GM23338 (cell line): Measurements from ENCODE around the gene OTUB2. TPM values are rescaled to one million over a fixed set of nuclear protein-coding genes. Genes with fewer than 3 reads are reported as not detected.

ENCODE experiments used
- ATAC-seq: fragments of 200-7000 bp; cut with Tn5 transposase; 3 replicates; pipeline ENCODE4 v1.9.1; 2020
- DNase-seq: peaks from one replicate; pipeline ENCODE4 v3.0.0-alpha.2; 2015; ENCODE audit warnings: low spot score
- H2AFZ ChIP-seq: fragments of 200-600 bp; sonication (generic); 2 replicates; pipeline ENCODE4 v1.8.0; 2016; ENCODE audit warnings: antibody characterized with exemption, mild to moderate bottlenecking, moderate library complexity
- H3F3A ChIP-seq: fragments of 200-600 bp; sonication (generic); replicated peaks from 2 replicates; pipeline ENCODE4 v1.8.0; 2017; ENCODE audit warnings: antibody characterized with exemption, mixed run types, low read depth
- H3K27ac ChIP-seq: fragments of 200-600 bp; sonication (generic); 2 replicates; pipeline ENCODE4 v1.6.1; 2016; ENCODE audit warnings: low read depth
- H3K27me3 ChIP-seq: fragments of 200-600 bp; sonication (generic); 2 replicates; pipeline ENCODE4 v1.8.0; 2016; ENCODE audit warnings: mild to moderate bottlenecking, mixed run types, moderate library complexity; ENCODE audit not compliant: insufficient read depth
- H3K36me3 ChIP-seq: fragments of 200-600 bp; sonication (generic); 2 replicates; pipeline ENCODE4 v1.8.0; 2016; ENCODE audit warnings: mild to moderate bottlenecking; ENCODE audit not compliant: insufficient read depth
- H3K4me1 ChIP-seq: fragments of 200-600 bp; sonication (generic); 2 replicates; pipeline ENCODE4 v1.8.0; 2016; ENCODE audit warnings: mild to moderate bottlenecking, moderate library complexity; ENCODE audit not compliant: insufficient read depth
- H3K4me2 ChIP-seq: fragments of 200-600 bp; sonication (generic); 2 replicates; pipeline ENCODE4 v1.7.1; 2017; ENCODE audit warnings: mixed run types
- H3K4me3 ChIP-seq: fragments of 200-600 bp; sonication (generic); 2 replicates; pipeline ENCODE4 v1.6.1; 2016; ENCODE audit warnings: mixed run types
- H3K79me2 ChIP-seq: fragments of 200-600 bp; sonication (generic); replicated peaks from 2 replicates; pipeline ENCODE4 v1.8.0; 2017; ENCODE audit warnings: mild to moderate bottlenecking; ENCODE audit not compliant: insufficient read depth
- H3K9me2 ChIP-seq: fragments of 200-600 bp; sonication (generic); 2 replicates; pipeline ENCODE4 v1.8.0; 2017; ENCODE audit not compliant: insufficient read depth
- H4K20me1 ChIP-seq: fragments of 200-600 bp; sonication (generic); replicated peaks from 2 replicates; pipeline ENCODE4 v1.8.0; 2017; ENCODE audit warnings: mild to moderate bottlenecking; ENCODE audit not compliant: insufficient read depth
- H3K27ac Mint-ChIP-seq: 2 replicates; pipeline ENCODE4 v1.8.0; 2020; ENCODE audit warnings: inconsistent platforms, mild to moderate bottlenecking, moderate library complexity, mixed read lengths
- H3K27me3 Mint-ChIP-seq: 3 replicates; pipeline ENCODE4 v1.8.0; 2022; ENCODE audit warnings: low read depth, mild to moderate bottlenecking, moderate library complexity, mixed read lengths, inconsistent platforms; ENCODE audit not compliant: insufficient read depth, poor library complexity
- H3K36me3 Mint-ChIP-seq: 3 replicates; pipeline ENCODE4 v1.8.0; 2021; ENCODE audit warnings: low read depth, mild to moderate bottlenecking, inconsistent platforms, moderate library complexity, mixed read lengths
- H3K4me1 Mint-ChIP-seq: 3 replicates; pipeline ENCODE4 v1.8.0; 2020; ENCODE audit warnings: mild to moderate bottlenecking, inconsistent platforms, mixed read lengths
- H3K4me3 Mint-ChIP-seq: 3 replicates; pipeline ENCODE4 v1.8.0; 2021; ENCODE audit warnings: moderate library complexity, mild to moderate bottlenecking, inconsistent platforms, mixed read lengths
- H3K9me3 Mint-ChIP-seq: 3 replicates; pipeline ENCODE4 v1.8.0; 2020; ENCODE audit warnings: moderate library complexity, mild to moderate bottlenecking, inconsistent platforms, mixed read lengths
- STAT1 ChIP-seq: IDR thresholded peaks from one replicate; pipeline ENCODE4 v1.6.1; 2016; ENCODE audit warnings: antibody characterized with exemption; ENCODE audit not compliant: unreplicated experiment
- polyA plus RNA-seq: library from polyadenylated mRNA; unstranded; fragments of >200 nt; fragmentation: Nextera tagmentation; extraction: Ambion mirVana; gene quantifications from 2 replicates; pipeline ENCODE4 v1.2.1, GENCODE V29; 2016
- total RNA-seq: library from RNA; depleted of rRNA; stranded (reverse); fragments of >200 nt; shearing (Covaris generic); gene quantifications from 2 replicates; pipeline ENCODE4 v1.2.3, GENCODE V29; 2014
- TF ChIP-seq, protein P1 (sequence below): IDR thresholded peaks from one replicate; pipeline ENCODE4 v1.6.1; 2018; ENCODE audit warnings: antibody characterized with exemption; ENCODE audit not compliant: unreplicated experiment
- TF ChIP-seq, protein P2 (sequence below), 2 experiments: fragments of 200-600 bp in 1 of 2; sonication (generic) in 1 of 2; conservative IDR thresholded peaks; 2 replicates each; pipeline versions ENCODE4 v1.5.1 to v1.6.1; 2016 to 2017; ENCODE audit warnings: antibody characterized with exemption in 2 of 2, low read depth in 2 of 2, mild to moderate bottlenecking in 2 of 2, moderate library complexity in 1 of 2
- TF ChIP-seq, protein P3 (sequence below): fragments of 250-450 bp; sonication (Bioruptor Pico); IDR thresholded peaks from 2 replicates; pipeline ENCODE4 v1.5.0; 2020; ENCODE audit warnings: mild to moderate bottlenecking, moderate library complexity

Gene OTUB2
- total and polyA plus RNA-seq, 2 experiments from 2014 or later, result 2.1 to 4.1 TPM

DNA sequence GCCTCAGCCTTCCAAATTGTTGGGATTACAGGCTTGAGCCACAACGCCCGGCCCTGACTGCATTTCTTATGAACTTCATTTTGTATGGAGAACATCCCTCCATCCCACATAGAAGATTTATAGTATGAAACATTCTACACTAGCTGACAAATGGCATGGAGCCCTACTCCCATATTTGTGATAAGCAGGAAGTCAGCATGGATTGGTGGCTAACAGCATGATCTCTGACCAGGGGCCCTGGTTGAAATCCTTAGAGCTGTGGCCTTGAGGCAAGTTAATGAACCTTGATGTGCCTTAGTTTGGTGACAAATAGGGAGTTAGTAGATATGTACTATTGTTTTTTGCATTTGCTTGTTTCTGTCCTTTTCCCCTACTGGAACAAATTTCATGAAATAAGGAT, 67.3 kb downstream of the OTUB2 start:
- Histone ChIP-seq H3K4me2 (no peak overlapping the region), H3K9me2 (no peaks in the 10 kb centered on the region), H3K36me3 (no peaks in the 10 kb centered on the region), H3K4me3 (no peak overlapping the region), H3K79me2 (no peaks in the 10 kb centered on the region), H4K20me1 (no peaks in the 10 kb centered on the region), H3K27ac (no peak overlapping the region), H3F3A (no peaks in the 10 kb centered on the region), H2AFZ (no peak overlapping the region), H3K27me3 (no peaks in the 10 kb centered on the region), H3K4me1 (no peaks in the 10 kb centered on the region)
- Mint-ChIP-seq H3K4me1 (no peaks in the 10 kb centered on the region), H3K36me3 (no peaks in the 10 kb centered on the region), H3K4me3 (no peak overlapping the region), H3K27me3 (no peaks in the 10 kb centered on the region), H3K9me3 (no peaks in the 10 kb centered on the region), H3K27ac (no peak overlapping the region)
- DNase-seq (no peak), ATAC-seq (no peak)
- TF ChIP-seq, protein P1, sequence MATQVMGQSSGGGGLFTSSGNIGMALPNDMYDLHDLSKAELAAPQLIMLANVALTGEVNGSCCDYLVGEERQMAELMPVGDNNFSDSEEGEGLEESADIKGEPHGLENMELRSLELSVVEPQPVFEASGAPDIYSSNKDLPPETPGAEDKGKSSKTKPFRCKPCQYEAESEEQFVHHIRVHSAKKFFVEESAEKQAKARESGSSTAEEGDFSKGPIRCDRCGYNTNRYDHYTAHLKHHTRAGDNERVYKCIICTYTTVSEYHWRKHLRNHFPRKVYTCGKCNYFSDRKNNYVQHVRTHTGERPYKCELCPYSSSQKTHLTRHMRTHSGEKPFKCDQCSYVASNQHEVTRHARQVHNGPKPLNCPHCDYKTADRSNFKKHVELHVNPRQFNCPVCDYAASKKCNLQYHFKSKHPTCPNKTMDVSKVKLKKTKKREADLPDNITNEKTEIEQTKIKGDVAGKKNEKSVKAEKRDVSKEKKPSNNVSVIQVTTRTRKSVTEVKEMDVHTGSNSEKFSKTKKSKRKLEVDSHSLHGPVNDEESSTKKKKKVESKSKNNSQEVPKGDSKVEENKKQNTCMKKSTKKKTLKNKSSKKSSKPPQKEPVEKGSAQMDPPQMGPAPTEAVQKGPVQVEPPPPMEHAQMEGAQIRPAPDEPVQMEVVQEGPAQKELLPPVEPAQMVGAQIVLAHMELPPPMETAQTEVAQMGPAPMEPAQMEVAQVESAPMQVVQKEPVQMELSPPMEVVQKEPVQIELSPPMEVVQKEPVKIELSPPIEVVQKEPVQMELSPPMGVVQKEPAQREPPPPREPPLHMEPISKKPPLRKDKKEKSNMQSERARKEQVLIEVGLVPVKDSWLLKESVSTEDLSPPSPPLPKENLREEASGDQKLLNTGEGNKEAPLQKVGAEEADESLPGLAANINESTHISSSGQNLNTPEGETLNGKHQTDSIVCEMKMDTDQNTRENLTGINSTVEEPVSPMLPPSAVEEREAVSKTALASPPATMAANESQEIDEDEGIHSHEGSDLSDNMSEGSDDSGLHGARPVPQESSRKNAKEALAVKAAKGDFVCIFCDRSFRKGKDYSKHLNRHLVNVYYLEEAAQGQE, result no peak

DNA sequence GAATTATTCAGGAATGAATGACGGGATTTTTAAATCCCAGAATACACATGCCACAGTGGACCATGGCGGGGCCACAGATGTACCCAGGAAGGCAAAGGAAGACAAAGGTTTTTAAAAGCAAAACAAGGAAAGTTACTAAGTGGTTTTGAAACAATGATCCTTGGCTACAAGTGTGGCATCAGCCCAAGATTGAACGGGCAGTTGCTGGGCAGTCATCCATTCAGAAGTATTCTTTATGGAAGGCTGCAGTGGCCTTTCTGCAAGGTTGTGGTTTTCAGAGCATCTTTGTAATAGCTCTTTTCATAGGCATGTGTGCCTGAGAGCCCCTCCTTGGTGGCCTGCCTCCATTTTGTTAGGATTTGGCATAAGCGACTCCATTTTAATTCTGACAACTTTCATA, 71.0 kb downstream of the OTUB2 start:
- Histone ChIP-seq H3K36me3 (no peaks in the 10 kb centered on the region), H3K4me2 (no peak overlapping the region), H4K20me1 (no peaks in the 10 kb centered on the region), H3K4me1 (no peaks in the 10 kb centered on the region), H3K4me3 (no peak overlapping the region), H2AFZ (no peak overlapping the region), H3F3A (no peaks in the 10 kb centered on the region), H3K27ac (no peak overlapping the region), H3K79me2 (no peaks in the 10 kb centered on the region), H3K27me3 (no peaks in the 10 kb centered on the region), H3K9me2 (no peaks in the 10 kb centered on the region)
- Mint-ChIP-seq H3K27me3 (peaks cover 4% of the 10 kb centered on the region), H3K4me3 (no peak overlapping the region), H3K9me3 (no peaks in the 10 kb centered on the region; the same call in 2 of the 3 replicates), H3K27ac (no peak overlapping the region), H3K36me3 (no peaks in the 10 kb centered on the region; the same call in 2 of the 3 replicates), H3K4me1 (peaks cover 2% of the 10 kb centered on the region; the same call in 1 of the 3 replicates)
- ATAC-seq (no peak), DNase-seq (no peak)
- TF ChIP-seq, protein P2, sequence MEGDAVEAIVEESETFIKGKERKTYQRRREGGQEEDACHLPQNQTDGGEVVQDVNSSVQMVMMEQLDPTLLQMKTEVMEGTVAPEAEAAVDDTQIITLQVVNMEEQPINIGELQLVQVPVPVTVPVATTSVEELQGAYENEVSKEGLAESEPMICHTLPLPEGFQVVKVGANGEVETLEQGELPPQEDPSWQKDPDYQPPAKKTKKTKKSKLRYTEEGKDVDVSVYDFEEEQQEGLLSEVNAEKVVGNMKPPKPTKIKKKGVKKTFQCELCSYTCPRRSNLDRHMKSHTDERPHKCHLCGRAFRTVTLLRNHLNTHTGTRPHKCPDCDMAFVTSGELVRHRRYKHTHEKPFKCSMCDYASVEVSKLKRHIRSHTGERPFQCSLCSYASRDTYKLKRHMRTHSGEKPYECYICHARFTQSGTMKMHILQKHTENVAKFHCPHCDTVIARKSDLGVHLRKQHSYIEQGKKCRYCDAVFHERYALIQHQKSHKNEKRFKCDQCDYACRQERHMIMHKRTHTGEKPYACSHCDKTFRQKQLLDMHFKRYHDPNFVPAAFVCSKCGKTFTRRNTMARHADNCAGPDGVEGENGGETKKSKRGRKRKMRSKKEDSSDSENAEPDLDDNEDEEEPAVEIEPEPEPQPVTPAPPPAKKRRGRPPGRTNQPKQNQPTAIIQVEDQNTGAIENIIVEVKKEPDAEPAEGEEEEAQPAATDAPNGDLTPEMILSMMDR (conservative IDR thresholded peaks at IDR 0.05; ENCODE audit: low read depth in 2 of 2), result no peak
- TF ChIP-seq, protein P1, result no peak
- no peak for TF ChIP-seq STAT1
- TF ChIP-seq, protein P3, sequence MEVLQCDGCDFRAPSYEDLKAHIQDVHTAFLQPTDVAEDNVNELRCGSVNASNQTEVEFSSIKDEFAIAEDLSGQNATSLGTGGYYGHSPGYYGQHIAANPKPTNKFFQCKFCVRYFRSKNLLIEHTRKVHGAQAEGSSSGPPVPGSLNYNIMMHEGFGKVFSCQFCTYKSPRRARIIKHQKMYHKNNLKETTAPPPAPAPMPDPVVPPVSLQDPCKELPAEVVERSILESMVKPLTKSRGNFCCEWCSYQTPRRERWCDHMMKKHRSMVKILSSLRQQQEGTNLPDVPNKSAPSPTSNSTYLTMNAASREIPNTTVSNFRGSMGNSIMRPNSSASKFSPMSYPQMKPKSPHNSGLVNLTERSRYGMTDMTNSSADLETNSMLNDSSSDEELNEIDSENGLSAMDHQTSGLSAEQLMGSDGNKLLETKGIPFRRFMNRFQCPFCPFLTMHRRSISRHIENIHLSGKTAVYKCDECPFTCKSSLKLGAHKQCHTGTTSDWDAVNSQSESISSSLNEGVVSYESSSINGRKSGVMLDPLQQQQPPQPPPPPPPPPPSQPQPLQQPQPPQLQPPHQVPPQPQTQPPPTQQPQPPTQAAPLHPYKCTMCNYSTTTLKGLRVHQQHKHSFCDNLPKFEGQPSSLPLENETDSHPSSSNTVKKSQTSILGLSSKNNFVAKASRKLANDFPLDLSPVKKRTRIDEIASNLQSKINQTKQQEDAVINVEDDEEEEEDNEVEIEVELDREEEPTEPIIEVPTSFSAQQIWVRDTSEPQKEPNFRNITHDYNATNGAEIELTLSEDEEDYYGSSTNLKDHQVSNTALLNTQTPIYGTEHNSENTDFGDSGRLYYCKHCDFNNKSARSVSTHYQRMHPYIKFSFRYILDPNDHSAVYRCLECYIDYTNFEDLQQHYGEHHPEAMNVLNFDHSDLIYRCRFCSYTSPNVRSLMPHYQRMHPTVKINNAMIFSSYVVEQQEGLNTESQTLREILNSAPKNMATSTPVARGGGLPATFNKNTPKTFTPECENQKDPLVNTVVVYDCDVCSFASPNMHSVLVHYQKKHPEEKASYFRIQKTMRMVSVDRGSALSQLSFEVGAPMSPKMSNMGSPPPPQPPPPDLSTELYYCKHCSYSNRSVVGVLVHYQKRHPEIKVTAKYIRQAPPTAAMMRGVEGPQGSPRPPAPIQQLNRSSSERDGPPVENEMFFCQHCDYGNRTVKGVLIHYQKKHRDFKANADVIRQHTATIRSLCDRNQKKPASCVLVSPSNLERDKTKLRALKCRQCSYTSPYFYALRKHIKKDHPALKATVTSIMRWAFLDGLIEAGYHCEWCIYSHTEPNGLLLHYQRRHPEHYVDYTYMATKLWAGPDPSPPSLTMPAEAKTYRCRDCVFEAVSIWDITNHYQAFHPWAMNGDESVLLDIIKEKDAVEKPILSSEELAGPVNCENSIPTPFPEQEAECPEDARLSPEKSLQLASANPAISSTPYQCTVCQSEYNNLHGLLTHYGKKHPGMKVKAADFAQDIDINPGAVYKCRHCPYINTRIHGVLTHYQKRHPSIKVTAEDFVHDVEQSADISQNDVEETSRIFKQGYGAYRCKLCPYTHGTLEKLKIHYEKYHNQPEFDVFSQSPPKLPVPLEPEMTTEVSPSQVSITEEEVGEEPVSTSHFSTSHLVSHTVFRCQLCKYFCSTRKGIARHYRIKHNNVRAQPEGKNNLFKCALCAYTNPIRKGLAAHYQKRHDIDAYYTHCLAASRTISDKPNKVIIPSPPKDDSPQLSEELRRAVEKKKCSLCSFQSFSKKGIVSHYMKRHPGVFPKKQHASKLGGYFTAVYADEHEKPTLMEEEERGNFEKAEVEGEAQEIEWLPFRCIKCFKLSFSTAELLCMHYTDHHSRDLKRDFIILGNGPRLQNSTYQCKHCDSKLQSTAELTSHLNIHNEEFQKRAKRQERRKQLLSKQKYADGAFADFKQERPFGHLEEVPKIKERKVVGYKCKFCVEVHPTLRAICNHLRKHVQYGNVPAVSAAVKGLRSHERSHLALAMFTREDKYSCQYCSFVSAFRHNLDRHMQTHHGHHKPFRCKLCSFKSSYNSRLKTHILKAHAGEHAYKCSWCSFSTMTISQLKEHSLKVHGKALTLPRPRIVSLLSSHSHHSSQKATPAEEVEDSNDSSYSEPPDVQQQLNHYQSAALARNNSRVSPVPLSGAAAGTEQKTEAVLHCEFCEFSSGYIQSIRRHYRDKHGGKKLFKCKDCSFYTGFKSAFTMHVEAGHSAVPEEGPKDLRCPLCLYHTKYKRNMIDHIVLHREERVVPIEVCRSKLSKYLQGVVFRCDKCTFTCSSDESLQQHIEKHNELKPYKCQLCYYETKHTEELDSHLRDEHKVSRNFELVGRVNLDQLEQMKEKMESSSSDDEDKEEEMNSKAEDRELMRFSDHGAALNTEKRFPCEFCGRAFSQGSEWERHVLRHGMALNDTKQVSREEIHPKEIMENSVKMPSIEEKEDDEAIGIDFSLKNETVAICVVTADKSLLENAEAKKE, result no peak
